A549 treated with ZK216348 at 1 μM for 4 hours (cell line): ENCODE results near the gene CRYZ. TPM values are rescaled to one million over a fixed set of nuclear protein-coding genes. Genes with fewer than 3 reads are reported as not detected.

Experiments used
- total RNA-seq: library from RNA; stranded (reverse); fragments of 200-300 nt; extraction: Qiagen RNA extraction; gene quantifications from 5 replicates; pipeline ENCODE4 v1.2.3, GENCODE V29; 2022; ENCODE audit warnings: low read depth

Gene CRYZ
- total RNA-seq, result 64.0 to 80.6 TPM (median 65.2 TPM) in 5 replicates

GRCh38 chr1:74732960-74733603, at the start of gene CRYZ, which contains the start of gene TYW3:
Gene CRYZ, minus strand, starts transcription at chr1:74733050. Its CDS starts 8,229 bp downstream, at chr1:74724821.
Gene TYW3, plus strand, starts transcription at chr1:74733152. Its CDS starts 93 bp downstream, at chr1:74733245.

GRCh38 chr1:74673351-74674111, 59.3 kb downstream of the CRYZ start, which contains the start of gene ERICH3:
Gene ERICH3, minus strand, starts transcription at chr1:74673792. Its CDS starts 273 bp downstream, at chr1:74673519.

Other genes with a start within 250 kb of the CRYZ start
- not detected in 5 replicates for gene LRRC53, start 220.4 kb downstream of the CRYZ start, total RNA-seq
- not detected in 5 replicates for gene ERICH3, start 59.3 kb downstream of the CRYZ start, total RNA-seq
- 15.4 to 20.5 TPM (median 18.2 TPM) in 5 replicates for gene TYW3, start 102 bp upstream of the CRYZ start, total RNA-seq